Psoas muscle (tissue), 8 donors: Measurements from ENCODE around the gene EFEMP2. TPM values are rescaled to one million over a fixed set of nuclear protein-coding genes. Genes with fewer than 3 reads are reported as not detected.

Experiments used
- ATAC-seq, 4 donors: fragments of 200-7000 bp; cut with Tn5 transposase; one replicate each; pipeline ENCODE4 v1.9.1; 2020; ENCODE audit warnings: moderate library complexity in 3 of 4, mild to moderate bottlenecking in 2 of 4
- DNase-seq, 2 donors: peaks; one replicate each; pipeline ENCODE4 v3.0.0-alpha.2; 2020
- H3K27ac ChIP-seq: fragments of 200-600 bp; one replicate; pipeline ENCODE4 v1.8.0; 2022
- H3K27me3 ChIP-seq, 3 donors: fragments of 200-600 bp in 1 of 3; one replicate each; pipeline versions ENCODE4 v1.6.1 to v1.8.0; 2013 to 2022; ENCODE audit warnings: low read length in 2 of 3, mild to moderate bottlenecking in 2 of 3, moderate library complexity in 1 of 3; ENCODE audit not compliant: insufficient read depth in 3 of 3
- H3K36me3 ChIP-seq, 2 donors: fragments of 200-600 bp in 1 of 2; one replicate each; pipeline versions ENCODE4 v1.6.1 to v1.8.0; 2013 to 2022; ENCODE audit warnings: low read depth in 1 of 2, mild to moderate bottlenecking in 1 of 2, moderate library complexity in 1 of 2; ENCODE audit not compliant: insufficient read depth in 1 of 2
- H3K4me1 ChIP-seq: fragments of 200-600 bp; one replicate; pipeline ENCODE4 v1.8.0; 2022
- H3K4me3 ChIP-seq: fragments of 200-600 bp; one replicate; pipeline ENCODE4 v1.8.0; 2022; ENCODE audit warnings: mild to moderate bottlenecking
- H3K9me3 ChIP-seq: fragments of 200-600 bp; one replicate; pipeline ENCODE4 v1.8.0; 2022
- CTCF ChIP-seq: fragments of 200-600 bp; IDR thresholded peaks from one replicate; pipeline ENCODE4 v1.8.0; 2022; ENCODE audit warnings: antibody characterized with exemption
- WGBS, 3 donors: extraction: QIAGEN DNeasy Blood & Tissue Kit; methylation state at CpG; one replicate each; pipeline versions ENCODE4 v1.1.6 to v1.1.7; 2013; 5-methylcytosine and 5-hydroxymethylcytosine counted together
- intact Hi-C, 2 donors: fragments of 100-400 bp; cut with DNase I; formaldehyde crosslinking; loops; one replicate each; pipeline versions ENCODE4 v1.11.0 to v1.14.2; 2022
- polyA plus RNA-seq, 3 donors: library from polyadenylated mRNA; stranded (reverse); fragments of 200-250 nt; gene quantifications; one replicate each; pipeline ENCODE4 v1.2.3, GENCODE V29; 2013
- total RNA-seq, 4 donors: library from RNA; stranded (reverse); fragmentation: NEBNext Ultra II Directional in 2 of 4; extraction: Animal tissue kit (Norgen Biotek cat#: 25700) in 2 of 4; gene quantifications; one replicate each; pipeline versions ENCODE4 v1.2.1 to v1.2.4, GENCODE V29; 2021 to 2023
- donor health status: healthy with polysubstance abuse.
- donor health status: DM: no; HTN: no; CAD: no; lungs with moderate emphysema.
- donor health status: Bipolar disorder and iron deficiency.
- donor health status: healthy.
- donor health status: DM: yes; HTN: yes; CAD: no.
- donor health status: DM: no; HTN: no; CAD: no.
- donor health status: DM: no; HTN: no; CAD: no.
- donor health status: DM: yes; HTN: yes; CAD: no.

Gene EFEMP2
- total and polyA plus RNA-seq, 7 donors: 14.8 to 46.6 (median 20.8) TPM

- Histone ChIP-seq H3K4me3 (no peak overlapping the region), H3K36me3 (peaks cover 0 to 56% of the 10 kb centered on the region in 2 donors), H3K27me3 (no peaks in the 10 kb centered on the region), H3K27ac (peak overlapping the region; percentile 9), H3K4me1 (peaks cover 13% of the 10 kb centered on the region), H3K9me3 (no peaks in the 10 kb centered on the region)
- intact Hi-C loops: no loop called here
- WGBS, 3 donors: 76 to 91% (median 77%) methylated on average over 5 of the region's 5 CpGs
- DNase-seq: peak in 1 of 2 donors; percentile 56
- TF ChIP-seq CTCF: no peak
- ATAC-seq: no peak
Observed at GRCh38 chr11:65862191-65862735, 10.3 kb downstream of the EFEMP2 start.

GRCh38 chr11:65861533-65862183, 10.9 kb downstream of the EFEMP2 start:
- no peak for ATAC-seq
- Histone ChIP-seq H3K27me3 (no peaks in the 10 kb centered on the region), H3K36me3 (peaks cover 0 to 50% of the 10 kb centered on the region in 2 donors), H3K4me3 (peak overlapping the region; percentile 100), H3K27ac (peak overlapping the region; percentile 99), H3K4me1 (peaks cover 13% of the 10 kb centered on the region), H3K9me3 (no peaks in the 10 kb centered on the region)
- DNase-seq: no peak
- intact Hi-C loops: loop anchor here in 1 of 2 donors (2.0 kb wide), 1 partner anchor 25 kb away; no protein-coding TSS in a partner anchor
- 87 to 88% (median 88%) methylated on average over 13 of the region's 13 CpGs for WGBS, 3 donors
- TF ChIP-seq CTCF: no peak

- 11 to 13% (median 11%) methylated on average over 14 of the region's 14 CpGs for WGBS, 3 donors
- no peak for TF ChIP-seq CTCF
- peak overlapping the region; percentile 99 for H3K27ac ChIP-seq
- no peak for ATAC-seq
- no peaks in the 10 kb centered on the region for H3K27me3 ChIP-seq
- peaks cover 0 to 47% of the 10 kb centered on the region in 2 donors for H3K36me3 ChIP-seq
- no peak for DNase-seq
- intact Hi-C loops: loop anchor here in 1 of 2 donors (2.0 kb wide), 1 partner anchor 26 kb away; no protein-coding TSS in a partner anchor
- H3K4me1 ChIP-seq: peaks cover 16% of the 10 kb centered on the region
- no peaks in the 10 kb centered on the region for H3K9me3 ChIP-seq
- peak overlapping the region; percentile 100 for H3K4me3 ChIP-seq
Observed at GRCh38 chr11:65861165-65861505, 11.5 kb downstream of the EFEMP2 start.

GRCh38 chr11:65860278-65861164, 12.1 kb downstream of the EFEMP2 start, which contains the start of gene MUS81:
MUS81 (plus strand) TSS chr11:65860433; CDS start chr11:65860754, 321 bp downstream.
- H3K27ac ChIP-seq: peak within 1 kb of the TSS; percentile 99

More at GRCh38 chr11:65860278-65861164, 12.1 kb downstream of the EFEMP2 start, which contains the start of gene MUS81:
- Histone ChIP-seq H3K9me3 (no peaks in the 10 kb centered on the region), H3K27me3 (no peaks in the 10 kb centered on the region), H3K36me3 (peaks cover 0 to 47% of the 10 kb centered on the region in 2 donors), H3K4me3 (peak within 1 kb of the TSS; percentile 100), H3K4me1 (peaks cover 21% of the 10 kb centered on the region)
- intact Hi-C loops: loop anchor here in 1 of 2 donors (2.0 kb wide), 1 partner anchor 26 kb away; no protein-coding TSS in a partner anchor
- 0% methylated on average over 65 to 78 of the region's 78 CpGs for whole genome bisulfite sequencing, 3 donors
- peak; percentile 75 for TF ChIP-seq CTCF
- DNase-seq (peak; percentile 97 to 98), ATAC-seq (peak; percentile 68 to 82 (median 73))
